GM19372 (cell line): ENCODE results near the gene MS4A6E.
A peak's percentile ranks its signal among the peaks of the same experiment; 100 is the strongest.
"Not testable (repeated sequence)": the region's sequence is repeated elsewhere in the genome, so short reads cannot be mapped to it uniquely, and the experiment has no call there.

Source experiments
- ATAC-seq: cut with Tn5 transposase; IDR thresholded peaks from one replicate; pipeline ENCODE4 v1.9.1; 2021; ENCODE audit warnings: mild to moderate bottlenecking, low read depth, moderate library complexity; ENCODE audit not compliant: unreplicated experiment

Gene MS4A6E, protein sequence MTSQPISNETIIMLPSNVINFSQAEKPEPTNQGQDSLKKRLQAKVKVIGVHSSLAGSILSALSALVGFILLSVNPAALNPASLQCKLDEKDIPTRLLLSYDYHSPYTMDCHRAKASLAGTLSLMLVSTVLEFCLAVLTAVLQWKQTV

DNA sequence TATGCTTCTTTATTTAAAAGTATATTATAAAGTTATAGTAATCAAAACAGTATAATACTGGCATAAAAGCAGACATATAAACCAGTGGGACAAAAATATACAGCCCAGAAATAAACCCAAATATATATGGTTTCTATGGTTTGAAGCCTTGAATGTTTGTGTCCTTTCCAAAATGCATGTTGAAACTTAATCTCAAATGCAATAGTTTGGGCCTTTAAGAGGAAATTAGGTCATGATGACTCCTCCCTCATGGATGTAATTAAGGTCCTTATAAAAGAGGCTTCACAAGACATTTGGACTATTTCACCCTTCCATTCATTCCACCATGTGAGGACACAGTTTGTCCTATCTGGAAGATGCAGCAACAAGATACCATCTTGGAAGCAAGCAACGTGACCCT lies at the start of gene MS4A6E:
Gene MS4A6E (plus strand): TSS at position 301 of the 400 bp plus-strand sequence. CDS start 7,641 bp downstream, outside the sequence.
- ATAC-seq, result no peak

DNA sequence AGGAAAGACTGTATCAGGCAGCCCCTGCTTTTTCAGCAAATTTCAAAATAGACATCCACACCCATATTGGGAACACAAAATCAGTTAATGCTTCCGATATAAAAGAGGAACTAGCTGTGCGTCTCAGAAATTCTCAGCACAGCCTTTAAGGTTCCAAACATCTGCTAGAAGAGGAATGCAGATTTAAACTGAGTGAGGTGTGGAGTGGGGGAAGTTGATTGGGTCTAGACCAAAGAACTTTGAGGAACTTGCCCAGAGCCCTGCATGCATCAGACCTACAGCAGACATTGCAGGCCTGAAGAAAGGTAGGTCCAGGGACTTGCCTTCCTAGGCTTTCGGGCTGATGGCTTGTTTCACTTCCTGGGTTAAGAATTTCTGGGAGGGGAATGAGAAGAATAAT lies 46.6 kb upstream of the MS4A6E start, which contains the start of gene MS4A4A:
Gene MS4A4A (plus strand): TSS at position 255 of the 400 bp plus-strand sequence. CDS start 10 bp downstream, at position 265.
- no peak for ATAC-seq

DNA sequence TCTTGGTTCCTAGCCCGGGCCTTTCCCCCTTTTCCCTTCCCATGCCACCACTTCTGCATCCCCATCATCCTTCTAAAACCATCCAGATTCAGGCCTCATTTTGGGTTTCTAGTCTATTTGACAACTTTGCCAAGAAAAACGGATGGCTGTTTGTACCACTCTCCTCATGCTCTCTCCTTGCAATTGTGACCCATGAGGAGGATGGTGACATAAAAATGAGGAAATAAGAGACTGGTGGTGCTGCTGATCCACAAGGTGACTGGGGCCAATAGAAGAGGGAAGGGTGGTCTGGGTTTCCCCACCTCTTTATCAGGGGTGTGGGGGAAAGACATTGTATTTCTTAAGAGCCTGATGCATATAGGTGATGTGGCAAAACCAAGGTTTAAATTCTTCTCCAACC lies 45.6 kb upstream of the MS4A6E start:
- ATAC-seq, result no peak

DNA sequence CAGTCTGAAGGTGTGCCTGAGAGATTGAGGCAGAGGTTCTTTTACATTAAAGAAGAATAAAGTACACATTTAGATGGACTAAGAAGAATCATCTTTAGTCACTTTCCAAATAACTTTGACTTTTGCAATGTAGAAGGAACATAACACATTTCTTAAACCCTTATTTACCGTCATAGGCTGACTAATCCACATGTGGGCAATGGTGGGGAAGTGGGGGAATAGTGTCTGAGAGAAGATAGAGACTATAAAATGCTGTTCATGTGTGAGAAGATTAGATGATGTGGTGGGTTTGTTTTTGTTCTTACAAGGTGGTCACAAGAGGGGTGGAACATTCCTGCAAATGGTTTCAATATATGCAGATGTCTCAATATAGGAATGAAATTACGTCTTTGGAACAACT lies 44.8 kb upstream of the MS4A6E start:
- ATAC-seq, result no peak

DNA sequence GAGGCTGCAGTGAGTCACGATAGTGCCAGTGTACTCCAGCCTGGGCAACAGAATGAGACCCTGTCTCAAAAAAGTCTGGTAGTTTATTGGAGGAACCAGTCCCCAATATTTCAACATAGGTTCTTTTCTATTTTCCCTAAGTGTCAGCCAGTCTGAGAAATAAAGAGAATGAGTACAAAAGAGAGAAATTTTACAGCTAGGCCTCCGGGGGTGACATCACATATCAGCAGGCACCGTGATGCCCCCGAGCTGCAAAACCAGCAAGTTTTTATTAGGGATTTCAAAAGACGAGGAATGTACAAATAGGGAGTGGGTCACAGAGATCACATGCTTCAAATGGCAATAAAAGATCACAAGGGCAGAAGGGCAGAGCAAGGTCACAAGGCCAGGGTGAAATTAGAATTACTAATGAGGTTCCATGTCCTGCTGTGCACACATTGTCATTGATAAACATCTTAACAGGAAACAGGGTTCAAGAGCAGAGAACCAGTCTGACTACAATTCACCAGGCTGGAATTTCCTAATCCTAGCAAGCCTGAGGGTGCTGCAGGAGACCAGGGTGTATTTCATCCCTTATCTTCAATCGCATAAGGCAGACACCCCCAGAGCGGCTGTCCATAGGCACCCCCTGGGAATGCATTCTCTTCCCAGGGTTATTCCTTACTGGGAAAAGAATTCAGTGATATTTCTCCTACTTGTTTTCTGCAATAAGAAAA lies 41.5 kb upstream of the MS4A6E start:
- ATAC-seq, result not testable (repeated sequence)

DNA sequence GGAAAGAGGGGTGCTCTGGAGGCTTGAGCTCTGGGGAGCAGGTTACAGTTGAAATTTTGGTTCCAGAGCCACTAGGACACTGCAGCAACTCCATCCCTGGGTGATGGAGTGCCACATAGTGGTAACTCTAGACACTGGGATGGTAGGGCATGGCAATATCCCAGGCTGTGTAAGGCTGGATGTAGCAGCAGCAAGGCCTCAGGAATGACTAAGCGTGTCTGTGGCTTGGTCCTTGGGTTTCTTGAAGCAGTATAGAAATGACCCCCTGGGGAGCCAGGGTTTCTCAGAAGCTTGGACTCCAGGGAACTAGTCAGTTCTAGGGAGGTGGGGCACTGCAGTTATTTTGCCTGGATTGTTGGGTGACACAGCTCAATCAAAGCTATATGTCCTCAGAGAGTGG lies 38.5 kb upstream of the MS4A6E start:
- no peak for ATAC-seq

DNA sequence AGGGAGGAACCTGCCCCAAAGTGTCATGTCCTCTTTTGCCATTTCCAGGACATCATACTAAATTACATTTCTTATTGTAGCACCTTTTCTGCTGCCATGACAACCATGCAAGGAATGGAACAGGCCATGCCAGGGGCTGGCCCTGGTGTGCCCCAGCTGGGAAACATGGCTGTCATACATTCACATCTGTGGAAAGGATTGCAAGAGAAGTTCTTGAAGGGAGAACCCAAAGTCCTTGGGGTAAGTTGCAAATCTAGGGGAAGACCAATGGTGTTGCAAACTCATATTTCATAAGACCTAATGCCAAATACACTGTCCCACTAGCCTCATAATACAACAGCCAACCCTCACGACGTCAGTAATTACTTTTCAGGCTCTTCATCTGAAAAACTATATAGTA lies 34.9 kb upstream of the MS4A6E start:
- no peak for ATAC-seq

DNA sequence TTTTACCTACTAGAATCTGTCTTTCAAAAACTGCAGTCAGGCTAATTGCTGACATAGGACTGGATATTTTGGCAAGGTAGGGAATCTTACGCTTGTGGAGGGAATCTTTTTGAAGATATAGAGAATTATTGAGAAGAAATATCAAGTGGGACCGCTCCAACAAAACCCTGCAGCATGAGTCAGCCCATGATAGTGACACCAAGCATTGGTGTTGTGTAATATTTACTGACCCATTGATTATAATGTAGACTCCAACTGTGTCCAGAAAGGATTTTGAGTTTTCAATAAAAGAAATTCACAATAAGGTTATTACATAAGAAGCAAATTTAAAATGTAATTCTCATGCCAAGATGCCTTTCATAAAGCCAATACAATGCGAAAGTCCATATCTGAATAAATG lies 25.9 kb upstream of the MS4A6E start:
- ATAC-seq, result no peak

DNA sequence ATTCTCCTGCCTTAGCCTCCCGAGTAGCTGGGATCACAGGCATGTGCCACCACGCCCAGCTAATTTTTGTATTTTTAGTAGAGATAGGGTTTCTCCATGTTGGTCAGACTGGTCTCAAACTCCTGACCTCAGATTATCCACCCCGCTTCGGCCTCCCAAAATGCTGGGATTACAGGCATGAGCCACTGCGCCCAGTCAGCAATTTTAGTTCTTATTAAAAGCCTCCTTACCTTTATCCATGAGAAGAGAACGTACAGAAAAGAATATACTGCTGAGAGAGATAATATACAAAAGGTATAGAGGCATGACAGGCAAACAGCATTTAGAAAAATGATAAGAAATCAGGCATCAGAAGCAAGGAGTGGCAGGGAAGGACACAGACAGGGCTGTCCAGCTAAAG lies 25.2 kb upstream of the MS4A6E start:
- not testable (repeated sequence) for ATAC-seq

DNA sequence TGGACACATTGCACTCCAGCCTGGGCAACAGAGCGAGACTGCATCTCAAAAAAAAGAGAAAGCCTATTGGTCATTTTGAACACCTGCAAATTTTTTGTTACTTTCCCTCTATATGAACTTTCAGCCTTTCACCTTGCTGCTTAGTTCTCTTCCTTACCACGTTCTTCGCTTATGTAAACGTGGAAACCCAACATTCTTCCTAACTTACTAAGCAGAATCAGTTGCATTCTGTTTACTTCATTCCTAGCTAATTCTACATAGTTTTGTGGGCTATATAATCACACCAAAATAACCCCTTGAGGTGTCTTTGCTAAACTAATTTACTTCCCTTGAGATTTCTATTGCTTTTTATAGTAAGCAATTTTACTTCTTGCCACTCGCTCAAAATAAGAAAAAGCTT lies 23.4 kb upstream of the MS4A6E start:
- ATAC-seq, result no peak

DNA sequence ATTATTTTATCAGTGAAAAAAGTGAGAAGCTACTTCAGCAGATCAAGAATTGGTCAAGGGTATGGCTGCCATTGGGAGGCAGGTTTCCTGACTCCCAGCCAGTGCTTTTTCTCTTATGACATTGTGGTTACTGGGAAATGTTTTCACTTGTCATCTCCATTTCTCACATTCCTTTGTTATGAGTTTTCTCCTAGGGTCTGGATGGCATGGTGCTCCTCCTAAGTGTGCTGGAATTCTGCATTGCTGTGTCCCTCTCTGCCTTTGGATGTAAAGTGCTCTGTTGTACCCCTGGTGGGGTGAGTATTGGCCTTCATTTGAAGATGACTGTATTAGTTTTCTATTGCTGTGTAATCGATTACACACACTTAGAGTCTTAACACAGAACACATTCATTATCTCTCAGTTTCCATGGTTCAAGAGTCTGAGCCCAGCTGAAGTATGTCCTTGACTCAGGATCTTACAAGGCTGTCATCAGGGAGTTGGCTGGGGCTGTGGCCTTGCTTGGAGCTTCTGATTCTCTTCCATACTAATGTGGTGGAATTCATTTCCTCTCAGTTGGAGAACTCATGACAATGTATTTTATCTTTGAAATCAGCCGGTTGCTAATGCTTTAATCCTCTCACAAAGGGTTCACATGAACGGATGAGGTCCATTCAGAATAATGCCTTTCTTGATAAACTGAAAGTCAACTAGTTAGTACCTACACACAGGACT lies 21.0 kb upstream of the MS4A6E start:
- ATAC-seq, result no peak

DNA sequence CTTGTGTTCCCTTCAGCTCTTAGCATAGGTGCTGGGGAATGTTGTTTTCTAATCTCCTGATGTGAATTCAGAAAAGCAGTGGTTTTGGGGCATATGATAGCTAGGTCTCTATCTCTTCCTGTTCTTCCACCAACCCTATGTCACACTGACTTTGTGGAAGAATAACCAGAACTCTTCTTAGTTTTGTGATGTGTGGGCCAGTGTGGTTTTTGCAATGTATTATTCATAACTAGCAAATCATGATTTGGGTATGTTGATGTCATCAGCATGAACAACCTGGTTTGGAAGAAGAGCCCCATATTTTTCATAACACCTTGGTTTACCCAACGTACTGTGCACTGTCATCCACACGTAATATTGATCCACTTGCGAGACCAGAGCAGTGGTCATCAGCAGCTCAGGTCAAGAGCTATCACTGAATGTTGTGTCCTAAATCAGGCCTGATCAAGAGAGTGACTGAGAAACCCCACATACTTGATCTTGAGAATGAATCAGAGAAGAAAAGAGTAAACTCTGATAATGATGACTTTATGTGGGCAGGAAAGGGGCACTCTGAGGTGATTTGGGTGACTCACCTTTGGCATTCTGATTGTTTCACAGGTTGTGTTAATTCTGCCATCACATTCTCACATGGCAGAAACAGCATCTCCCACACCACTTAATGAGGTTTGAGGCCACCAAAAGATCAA lies 19.4 kb upstream of the MS4A6E start:
- no peak for ATAC-seq

DNA sequence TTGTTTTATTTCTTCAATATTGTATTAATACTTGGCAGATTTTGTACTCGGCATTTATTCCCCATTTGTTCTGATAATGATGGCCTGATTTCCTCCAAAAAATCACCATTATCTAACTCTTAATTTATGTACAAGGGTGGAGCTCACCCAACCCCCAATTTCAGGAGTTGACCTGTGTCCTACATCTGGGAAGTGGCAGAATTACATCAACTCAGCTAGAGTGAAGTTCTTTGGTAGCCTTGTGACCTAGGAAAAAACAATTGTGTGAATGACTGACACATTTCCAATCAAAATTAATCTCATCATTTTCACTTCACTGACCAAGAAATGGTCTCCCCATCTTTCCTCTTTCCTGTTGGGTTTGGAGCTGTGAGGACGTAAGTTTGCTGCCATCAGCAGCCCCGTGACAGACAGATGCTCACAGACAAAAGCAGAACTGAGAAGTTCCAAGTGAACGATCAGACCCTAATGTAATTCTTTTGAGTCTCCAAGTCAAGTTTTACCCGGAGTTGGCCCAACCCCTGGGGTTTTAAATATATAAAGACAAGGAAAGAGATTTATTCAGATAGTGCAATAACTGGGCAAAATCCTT lies 16.6 kb upstream of the MS4A6E start:
- peak; percentile 62 for ATAC-seq

DNA sequence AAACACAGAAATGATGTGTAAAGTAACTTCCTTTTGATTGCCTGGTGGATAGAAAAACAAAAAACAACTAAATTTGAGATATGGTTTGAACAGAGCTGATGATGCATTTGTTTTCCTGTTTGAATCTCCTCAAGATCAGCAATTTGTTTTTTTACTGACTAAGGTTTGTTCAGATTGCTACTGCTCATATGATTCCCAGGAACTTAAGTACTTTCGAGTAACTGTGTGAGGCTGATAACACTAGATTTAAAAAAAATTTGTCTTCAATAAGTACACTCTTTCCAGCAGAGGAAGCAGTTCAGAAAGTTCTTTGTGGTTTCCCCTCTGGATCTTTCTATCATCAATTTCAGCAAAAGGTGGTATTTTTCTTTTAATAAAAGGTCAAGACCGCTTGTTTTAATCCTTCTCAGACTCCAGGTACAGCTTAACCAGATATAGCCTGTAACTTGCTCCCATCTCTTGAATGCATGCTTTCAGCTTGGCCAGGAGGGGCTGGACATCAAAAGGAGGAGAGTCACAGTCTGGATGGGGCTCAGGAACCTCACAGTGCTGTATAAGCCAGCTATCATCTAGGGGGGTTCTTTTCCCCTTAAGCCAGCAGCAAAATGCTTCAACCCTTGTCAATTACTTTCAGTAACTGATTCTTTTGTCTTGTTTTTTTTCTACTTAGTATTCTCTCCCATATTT lies 12.3 kb upstream of the MS4A6E start:
- ATAC-seq, result no peak

DNA sequence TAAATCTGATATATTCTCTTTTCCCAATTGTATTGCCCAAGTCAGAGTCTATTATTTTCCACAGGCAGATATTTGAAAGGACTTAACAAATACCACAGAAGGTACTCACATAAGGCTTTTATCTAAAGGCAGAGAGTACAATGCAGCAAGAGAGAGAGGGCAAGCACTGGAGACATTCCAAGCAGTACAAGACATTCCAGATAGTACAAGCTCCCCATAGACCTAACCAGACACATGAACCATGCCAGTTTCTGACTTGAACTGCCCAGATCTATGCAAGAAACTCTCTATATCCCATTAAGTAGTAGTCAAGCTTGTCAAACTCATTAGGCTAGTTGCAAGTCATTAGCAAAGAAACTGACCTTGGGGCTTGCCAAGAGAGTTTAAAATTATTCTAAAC lies 11.2 kb upstream of the MS4A6E start:
- ATAC-seq, result no peak

DNA sequence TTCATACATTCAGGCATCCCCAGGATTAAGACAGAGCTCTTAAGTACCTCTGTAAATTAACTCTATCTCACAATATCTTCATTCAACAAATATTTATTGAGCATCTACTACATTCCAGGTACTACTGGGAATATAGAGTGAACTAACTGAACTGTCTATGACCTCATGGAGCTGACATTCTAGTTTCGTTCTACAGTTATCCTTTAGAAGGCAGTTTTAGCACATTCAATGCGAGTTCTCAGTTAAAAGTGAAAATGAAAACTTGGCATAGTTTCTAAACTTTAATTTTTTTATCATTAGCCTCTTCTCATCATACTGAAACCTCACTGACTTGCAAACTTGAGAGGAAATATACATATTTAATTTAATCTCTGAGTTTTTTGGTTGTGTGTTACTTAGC lies 10.7 kb upstream of the MS4A6E start:
- no peak for ATAC-seq

DNA sequence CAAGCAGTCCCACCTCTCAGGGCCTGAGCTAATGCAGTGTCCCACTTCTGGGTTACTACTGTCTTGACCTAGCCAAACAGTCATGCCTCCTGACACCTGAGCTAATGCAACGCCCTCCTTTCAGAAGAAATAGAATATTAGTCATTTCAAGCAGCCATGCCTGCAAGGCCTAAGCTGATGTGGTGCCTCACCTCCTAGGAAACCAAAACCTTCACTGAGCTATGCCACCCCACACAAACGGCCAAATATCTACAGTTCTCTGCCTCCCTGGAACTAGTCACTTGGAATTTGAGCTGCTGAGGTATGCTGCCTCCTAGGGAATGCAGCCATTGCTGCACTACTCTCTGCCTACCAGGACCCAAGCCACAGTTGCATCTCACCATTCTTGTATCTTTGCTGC lies 8.3 kb upstream of the MS4A6E start:
- no peak for ATAC-seq

DNA sequence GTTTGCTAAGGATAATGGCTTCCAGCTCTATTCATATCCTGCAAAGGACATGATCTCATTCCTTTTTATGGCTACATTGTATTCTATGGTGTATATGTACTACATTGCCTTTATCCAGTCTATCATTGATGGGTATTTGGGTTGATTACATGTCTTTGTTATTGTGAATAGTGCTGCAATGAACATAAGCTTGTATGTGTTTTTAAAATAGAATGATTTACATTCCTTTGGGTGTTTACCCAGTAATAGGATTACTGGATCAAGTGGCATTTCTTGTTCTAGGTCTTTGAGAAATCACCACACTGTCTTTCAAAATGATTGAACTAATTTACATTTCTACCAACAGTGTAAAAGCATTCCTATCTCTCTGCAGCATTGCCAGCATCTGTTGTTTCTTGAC lies 6.0 kb upstream of the MS4A6E start:
- no peak for ATAC-seq

DNA sequence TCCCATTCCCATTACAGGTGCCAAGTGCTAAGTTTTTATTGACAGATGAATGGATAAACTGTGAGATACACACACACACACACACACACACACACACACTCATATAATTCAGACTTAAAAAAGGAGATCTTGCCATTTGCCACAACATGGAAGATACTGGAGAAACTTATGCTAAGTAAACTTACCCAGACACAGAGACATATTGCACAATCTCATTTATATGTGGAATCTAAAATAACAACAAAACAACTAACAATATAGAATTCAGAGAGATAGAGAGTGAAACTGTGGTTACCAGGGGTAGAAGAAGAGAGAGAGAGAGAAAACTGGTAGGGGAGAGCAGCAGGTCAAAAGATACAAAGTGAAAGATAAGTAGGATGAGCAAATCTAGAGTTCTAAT lies 1.4 kb downstream of the MS4A6E start:
- no peak for ATAC-seq

DNA sequence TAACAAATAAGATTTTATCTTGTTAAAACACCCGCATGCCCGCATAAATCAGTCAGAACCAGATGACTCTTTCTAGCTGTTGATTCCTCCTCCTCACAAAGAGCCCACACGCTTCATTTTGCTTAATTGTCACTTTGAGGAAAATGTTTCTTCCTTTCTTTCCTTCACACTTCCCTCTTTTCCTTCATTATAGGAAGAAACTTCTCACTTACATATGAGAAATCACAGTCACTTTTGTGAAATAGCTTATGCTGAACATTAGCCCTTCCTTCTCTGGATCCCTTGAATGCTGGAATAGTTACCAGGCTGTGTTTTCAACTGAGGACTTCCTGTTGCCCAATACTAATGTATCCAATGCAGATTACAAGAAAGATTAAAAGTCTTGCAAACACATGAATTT lies 5.8 kb downstream of the MS4A6E start:
- no peak for ATAC-seq
